Ovary (tissue), 9 donors: Measurements from ENCODE around the gene EPHB1. TPM values are rescaled to one million over a fixed set of nuclear protein-coding genes. Genes with fewer than 3 reads are reported as not detected.

ENCODE experiments used
- DNase-seq, 5 donors: peaks; one replicate each; pipeline ENCODE4 v3.0.0-alpha.2; 2019 to 2020
- H3K27ac ChIP-seq, 2 donors: fragments of 200-600 bp; one replicate each; pipeline versions ENCODE4 v1.5.1 to v1.8.0; 2019 to 2022
- H3K27me3 ChIP-seq: fragments of 200-600 bp; one replicate; pipeline ENCODE4 v1.8.0; 2022
- H3K36me3 ChIP-seq: fragments of 200-600 bp; sonication (generic); one replicate; pipeline ENCODE4 v1.5.1; 2019
- H3K4me1 ChIP-seq: one replicate; pipeline ENCODE4 v1.8.1; 2013; ENCODE audit warnings: mild to moderate bottlenecking, moderate library complexity; ENCODE audit not compliant: insufficient read depth
- H3K4me3 ChIP-seq: fragments of 200-600 bp; sonication (generic); one replicate; pipeline ENCODE4 v1.5.1; 2017
- H3K9me3 ChIP-seq, 2 donors: fragments of 200-600 bp in 1 of 2; sonication (generic) in 1 of 2; one replicate each; pipeline versions ENCODE4 v1.5.1 to v1.8.1; 2013 to 2019; ENCODE audit warnings: mild to moderate bottlenecking in 1 of 2, moderate library complexity in 1 of 2
- EP300 ChIP-seq: sonication (generic); formaldehyde crosslinking; IDR thresholded peaks from one replicate; pipeline ENCODE4 v1.6.1; 2017; ENCODE audit warnings: antibody characterized with exemption
- POLR2A ChIP-seq: fragments of 450-650 bp; IDR thresholded peaks from one replicate; pipeline ENCODE4 v1.6.1; 2017; ENCODE audit warnings: antibody characterized with exemption, mild to moderate bottlenecking, moderate library complexity
- whole genome bisulfite sequencing, 3 donors: extraction: QIAGEN DNeasy Blood & Tissue Kit in 1 of 3; methylation state at CpG; one replicate each; pipeline versions ENCODE4 v1.1.5 to v1.1.7; 2013 to 2017; 5-methylcytosine and 5-hydroxymethylcytosine counted together
- intact Hi-C, 4 donors: fragments of 100-400 bp; cut with DNase I; formaldehyde crosslinking; loops; one replicate each; pipeline versions ENCODE4 v1.11.0 to v1.15.1; 2022 to 2023
- polyA plus RNA-seq, 2 donors: library from polyadenylated mRNA; stranded (reverse); fragments of 200-250 nt in 1 of 2; fragments of 350-450 nt in 1 of 2; fragmentation: Illumina TruSeq in 1 of 2; extraction: RNeasy Lipid Tissue Mini Kit (QIAGEN cat#74804) in 1 of 2; gene quantifications; one replicate each; pipeline ENCODE4 v1.2.3, GENCODE V29; 2013 to 2014
- total RNA-seq, 7 donors: library from RNA; depleted of rRNA in 2 of 7; stranded (reverse); fragments of >200 nt in 2 of 7; fragmentation: NEBNext Ultra II Directional in 3 of 7; extraction: Animal tissue kit (Norgen Biotek cat#: 25700) in 3 of 7; gene quantifications; one replicate each; pipeline versions ENCODE4 v1.1.0 to v1.2.4, GENCODE V29; 2016 to 2023
- TF ChIP-seq, protein P1 (sequence below), 3 donors: fragments of 450-650 bp in 2 of 3; fragments of 200-600 bp in 1 of 3; IDR thresholded peaks; one replicate each; pipeline versions ENCODE4 v1.5.1 to v1.8.0; 2016 to 2022; ENCODE audit warnings: antibody characterized with exemption in 3 of 3, mild to moderate bottlenecking in 1 of 3
- donor health status: DM: no; HTN: no; CAD: no; lungs with moderate emphysema.
- donor health status: DM: no; HTN: no; CAD: no.
- donor health status: Bipolar disorder and iron deficiency.
- donor health status: DM: yes; HTN: yes; CAD: no.
- donor health status: DM: no; HTN: no; CAD: no.
- donor health status: DM: yes; HTN: yes; CAD: no.

The EPHB1 gene
- total and polyA plus RNA-seq, 9 donors = 0.25 to 2.7 (median 1.0) TPM

DNA sequence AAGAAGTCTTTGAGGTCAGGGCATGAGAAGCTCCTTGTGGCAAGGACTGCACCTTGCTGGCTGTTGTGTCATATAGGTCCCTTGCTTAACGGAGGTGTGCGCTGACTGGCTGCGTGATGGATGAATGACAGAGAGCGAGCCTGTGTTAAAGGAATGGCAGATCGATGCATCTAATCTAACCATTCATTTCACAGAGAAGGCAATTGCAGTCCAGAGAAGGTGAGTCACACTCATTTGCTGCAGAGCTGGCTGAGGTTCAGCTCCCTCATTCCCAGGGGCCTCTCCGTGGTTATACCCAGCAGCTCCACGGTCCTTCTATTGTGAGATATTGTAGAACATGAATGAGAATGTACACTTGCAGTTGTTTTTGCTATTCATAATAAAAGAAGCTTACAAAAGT lies 289.3 kb downstream of the EPHB1 start:
- H3K9me3 ChIP-seq = no peaks in the 10 kb centered on the region
- H3K4me3 ChIP-seq = no peak overlapping the region
- TF ChIP-seq POLR2A (no peak), EP300 (no peak)
- TF ChIP-seq, protein P1, sequence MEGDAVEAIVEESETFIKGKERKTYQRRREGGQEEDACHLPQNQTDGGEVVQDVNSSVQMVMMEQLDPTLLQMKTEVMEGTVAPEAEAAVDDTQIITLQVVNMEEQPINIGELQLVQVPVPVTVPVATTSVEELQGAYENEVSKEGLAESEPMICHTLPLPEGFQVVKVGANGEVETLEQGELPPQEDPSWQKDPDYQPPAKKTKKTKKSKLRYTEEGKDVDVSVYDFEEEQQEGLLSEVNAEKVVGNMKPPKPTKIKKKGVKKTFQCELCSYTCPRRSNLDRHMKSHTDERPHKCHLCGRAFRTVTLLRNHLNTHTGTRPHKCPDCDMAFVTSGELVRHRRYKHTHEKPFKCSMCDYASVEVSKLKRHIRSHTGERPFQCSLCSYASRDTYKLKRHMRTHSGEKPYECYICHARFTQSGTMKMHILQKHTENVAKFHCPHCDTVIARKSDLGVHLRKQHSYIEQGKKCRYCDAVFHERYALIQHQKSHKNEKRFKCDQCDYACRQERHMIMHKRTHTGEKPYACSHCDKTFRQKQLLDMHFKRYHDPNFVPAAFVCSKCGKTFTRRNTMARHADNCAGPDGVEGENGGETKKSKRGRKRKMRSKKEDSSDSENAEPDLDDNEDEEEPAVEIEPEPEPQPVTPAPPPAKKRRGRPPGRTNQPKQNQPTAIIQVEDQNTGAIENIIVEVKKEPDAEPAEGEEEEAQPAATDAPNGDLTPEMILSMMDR (IDR thresholded peaks at IDR 0.05) = no peak
- no peaks in the 10 kb centered on the region for H3K4me1 ChIP-seq
- no peaks in the 10 kb centered on the region for H3K36me3 ChIP-seq
- H3K27ac ChIP-seq = no peak overlapping the region
- no peak for DNase-seq
- WGBS, 3 donors = 70 to 74% (median 72%) methylated on average over 7 of the region's 7 CpGs
- H3K27me3 ChIP-seq = no peaks in the 10 kb centered on the region
- intact Hi-C loops = no loop called here

DNA sequence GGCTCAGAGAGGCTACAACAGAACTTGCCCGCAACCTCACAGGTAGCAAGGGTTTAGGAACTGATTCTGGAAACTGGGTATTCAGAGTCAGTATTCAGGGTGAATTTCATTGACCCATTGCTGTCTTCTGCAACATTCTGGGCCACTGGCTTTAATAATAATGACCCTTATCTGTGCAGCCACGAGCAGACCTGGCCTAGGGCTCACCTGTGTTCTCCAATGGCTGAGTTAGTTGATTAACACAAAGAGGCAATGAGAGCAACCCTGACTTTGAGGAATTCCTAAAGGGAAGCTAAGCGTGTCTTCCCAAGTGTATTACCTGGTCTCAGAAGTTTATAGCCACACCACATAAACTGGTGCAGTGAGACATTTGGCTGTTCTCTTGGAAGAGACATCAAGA lies 289.9 kb downstream of the EPHB1 start:
- 61 to 69% (median 62%) methylated on average over 3 of the region's 3 CpGs for WGBS, 3 donors
- Histone ChIP-seq H3K4me1 (no peaks in the 10 kb centered on the region), H3K27ac (no peak overlapping the region), H3K27me3 (no peaks in the 10 kb centered on the region), H3K36me3 (no peaks in the 10 kb centered on the region), H3K9me3 (no peaks in the 10 kb centered on the region), H3K4me3 (no peak overlapping the region)
- intact Hi-C loops = no loop called here
- no peak for DNase-seq
- TF ChIP-seq EP300 (no peak), POLR2A (no peak)

DNA sequence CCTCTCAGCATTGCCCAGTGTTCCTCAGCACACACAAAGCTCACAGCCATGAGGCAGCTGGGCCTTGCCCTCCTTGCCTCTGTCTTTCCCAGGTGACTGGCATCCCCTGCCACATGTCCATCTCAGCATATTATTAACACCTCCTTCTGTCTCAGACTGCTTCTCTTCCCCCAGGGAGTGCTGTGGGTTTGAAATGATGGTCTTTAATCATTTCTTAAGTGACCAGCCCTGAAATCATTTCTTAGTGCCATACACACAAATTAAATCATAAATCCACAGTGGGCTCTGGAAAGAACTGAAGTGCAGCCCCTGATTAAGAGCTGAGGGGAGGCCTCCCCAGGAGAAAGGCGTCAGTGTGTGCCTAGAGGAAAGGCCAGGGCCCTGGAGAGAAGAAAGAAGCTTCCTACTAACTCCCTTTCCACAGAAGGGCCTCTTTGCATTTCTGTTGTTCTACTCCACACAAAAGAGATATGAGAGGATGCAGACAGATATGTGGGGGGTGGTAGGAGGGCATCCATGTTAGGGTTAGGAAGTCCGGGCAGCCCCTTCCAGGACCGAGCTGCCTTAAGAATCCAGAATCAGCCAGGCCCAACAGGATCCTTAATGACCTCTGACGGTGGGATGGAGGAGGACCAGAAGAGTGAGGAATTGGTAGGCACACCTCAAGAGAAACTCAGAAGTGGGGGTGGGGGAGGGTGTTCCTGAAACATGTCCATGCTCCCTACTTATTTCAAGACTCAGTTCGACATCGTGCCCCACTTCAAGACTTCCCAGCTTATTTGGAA lies 290.8 kb downstream of the EPHB1 start:
- Histone ChIP-seq H3K4me3 (no peak overlapping the region), H3K4me1 (no peaks in the 10 kb centered on the region), H3K9me3 (no peaks in the 10 kb centered on the region), H3K27ac (no peak overlapping the region), H3K27me3 (no peaks in the 10 kb centered on the region), H3K36me3 (no peaks in the 10 kb centered on the region)
- intact Hi-C loops = no loop called here
- no peak for DNase-seq
- WGBS, 3 donors = 66 to 70% (median 66%) methylated on average over 6 of the region's 6 CpGs
- TF ChIP-seq, protein P1 (IDR thresholded peaks at IDR 0.05) = no peak
- TF ChIP-seq POLR2A (no peak), EP300 (no peak)

DNA sequence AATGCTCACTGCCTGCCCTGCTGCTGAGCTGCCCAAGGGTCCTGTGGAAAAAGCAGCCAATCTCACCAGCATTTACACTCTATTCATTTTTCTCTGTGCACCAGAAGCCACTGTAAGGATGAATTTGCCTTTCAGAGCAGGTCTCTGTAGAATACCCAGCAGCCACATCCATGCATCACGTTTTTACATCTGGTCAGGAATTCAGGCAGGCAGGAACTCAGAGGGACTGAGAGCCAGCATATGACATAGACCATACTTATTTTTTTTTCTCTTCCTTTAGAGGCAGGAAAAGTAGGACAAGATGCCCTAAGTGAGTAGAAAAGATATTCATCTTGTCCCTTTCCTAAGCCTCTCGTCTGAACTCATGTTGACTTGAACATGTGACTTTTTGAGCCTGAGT lies 292.7 kb downstream of the EPHB1 start:
- Histone ChIP-seq H3K27me3 (no peaks in the 10 kb centered on the region), H3K4me3 (no peak overlapping the region), H3K9me3 (no peaks in the 10 kb centered on the region), H3K27ac (no peak overlapping the region), H3K4me1 (no peaks in the 10 kb centered on the region), H3K36me3 (no peaks in the 10 kb centered on the region)
- no peak for TF ChIP-seq EP300
- TF ChIP-seq, protein P1 (IDR thresholded peaks at IDR 0.05) = no peak
- intact Hi-C loops = no loop called here
- DNase-seq = no peak
- 29 to 48% (median 29%) methylated on average over 2 of the region's 2 CpGs for WGBS, 3 donors

DNA sequence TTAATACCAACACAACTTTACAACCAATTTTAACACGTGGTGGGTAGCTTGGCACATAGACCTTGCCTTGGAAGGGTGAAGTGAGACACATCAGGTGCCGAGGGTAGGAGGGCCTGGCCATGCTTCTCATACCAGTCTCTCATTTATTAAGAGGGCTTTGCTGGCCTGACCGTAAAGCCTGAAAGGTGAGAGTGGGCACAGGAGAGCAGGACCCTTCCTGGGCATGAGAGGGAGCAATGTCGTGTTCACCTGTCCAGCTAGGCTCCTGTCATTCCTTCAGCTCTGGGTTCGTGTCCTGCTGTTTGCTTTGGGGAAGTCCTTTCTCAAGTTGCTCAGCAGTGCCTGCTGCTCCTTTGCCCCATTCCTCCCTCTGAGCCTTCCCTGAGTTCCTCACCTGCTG lies 294.4 kb downstream of the EPHB1 start:
- intact Hi-C loops = no loop called here

More for the DNA sequence above, 294.4 kb downstream of the EPHB1 start:
- H3K4me1 ChIP-seq = no peaks in the 10 kb centered on the region
- TF ChIP-seq EP300 = no peak
- no peak for TF ChIP-seq POLR2A
- TF ChIP-seq, protein P1 (IDR thresholded peaks at IDR 0.05) = no peak
- no peaks in the 10 kb centered on the region for H3K9me3 ChIP-seq
- WGBS, 3 donors = 63 to 73% (median 69%) methylated on average over 5 of the region's 5 CpGs
- H3K4me3 ChIP-seq = no peak overlapping the region
- no peak overlapping the region for H3K27ac ChIP-seq
- no peaks in the 10 kb centered on the region for H3K27me3 ChIP-seq
- no peak for DNase-seq
- no peaks in the 10 kb centered on the region for H3K36me3 ChIP-seq
